OCI-LY7 (cell line): Measurements from ENCODE around the gene RBM20.

ENCODE experiments used
- EZH2phosphoT487 ChIP-seq: fragments of 200-600 bp; sonication (generic); IDR thresholded peaks from 2 replicates; pipeline ENCODE4 v1.6.1; 2018; ENCODE audit warnings: low read depth, borderline replicate concordance, mild to moderate bottlenecking, mixed run types, antibody characterized with exemption, low read length, moderate library complexity, mixed read lengths
- TF ChIP-seq, protein P1 (sequence below): fragments of 200-600 bp; sonication (generic); conservative IDR thresholded peaks from 2 replicates; pipeline ENCODE4 v1.5.1; 2014; ENCODE audit warnings: mild to moderate bottlenecking, antibody characterized with exemption, low read length, moderate library complexity, mixed read lengths

DNA sequence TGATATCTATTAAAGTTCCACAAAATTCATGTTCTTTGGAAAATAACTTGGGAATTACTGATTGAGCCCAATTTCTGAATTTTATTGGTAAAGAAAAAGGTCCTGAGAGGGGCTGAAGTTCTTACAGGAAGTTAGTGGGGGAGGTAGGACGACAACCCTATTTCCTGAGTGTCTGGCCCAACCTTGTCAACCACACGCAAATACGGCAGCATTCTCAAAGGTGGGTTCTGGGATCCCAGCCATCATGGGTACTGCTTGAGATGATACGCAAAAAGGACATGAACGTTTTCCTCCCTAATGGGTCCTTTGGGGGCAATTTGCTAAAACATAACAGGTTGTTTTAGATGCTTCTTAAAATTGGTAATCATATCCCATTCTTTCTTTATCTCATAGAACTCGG, 224.8 kb downstream of the RBM20 start:
- TF ChIP-seq, protein P1, sequence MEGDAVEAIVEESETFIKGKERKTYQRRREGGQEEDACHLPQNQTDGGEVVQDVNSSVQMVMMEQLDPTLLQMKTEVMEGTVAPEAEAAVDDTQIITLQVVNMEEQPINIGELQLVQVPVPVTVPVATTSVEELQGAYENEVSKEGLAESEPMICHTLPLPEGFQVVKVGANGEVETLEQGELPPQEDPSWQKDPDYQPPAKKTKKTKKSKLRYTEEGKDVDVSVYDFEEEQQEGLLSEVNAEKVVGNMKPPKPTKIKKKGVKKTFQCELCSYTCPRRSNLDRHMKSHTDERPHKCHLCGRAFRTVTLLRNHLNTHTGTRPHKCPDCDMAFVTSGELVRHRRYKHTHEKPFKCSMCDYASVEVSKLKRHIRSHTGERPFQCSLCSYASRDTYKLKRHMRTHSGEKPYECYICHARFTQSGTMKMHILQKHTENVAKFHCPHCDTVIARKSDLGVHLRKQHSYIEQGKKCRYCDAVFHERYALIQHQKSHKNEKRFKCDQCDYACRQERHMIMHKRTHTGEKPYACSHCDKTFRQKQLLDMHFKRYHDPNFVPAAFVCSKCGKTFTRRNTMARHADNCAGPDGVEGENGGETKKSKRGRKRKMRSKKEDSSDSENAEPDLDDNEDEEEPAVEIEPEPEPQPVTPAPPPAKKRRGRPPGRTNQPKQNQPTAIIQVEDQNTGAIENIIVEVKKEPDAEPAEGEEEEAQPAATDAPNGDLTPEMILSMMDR: no peak
- no peak for TF ChIP-seq EZH2phosphoT487
